ENCODE measurements around the gene C1QBP.

DNA sequence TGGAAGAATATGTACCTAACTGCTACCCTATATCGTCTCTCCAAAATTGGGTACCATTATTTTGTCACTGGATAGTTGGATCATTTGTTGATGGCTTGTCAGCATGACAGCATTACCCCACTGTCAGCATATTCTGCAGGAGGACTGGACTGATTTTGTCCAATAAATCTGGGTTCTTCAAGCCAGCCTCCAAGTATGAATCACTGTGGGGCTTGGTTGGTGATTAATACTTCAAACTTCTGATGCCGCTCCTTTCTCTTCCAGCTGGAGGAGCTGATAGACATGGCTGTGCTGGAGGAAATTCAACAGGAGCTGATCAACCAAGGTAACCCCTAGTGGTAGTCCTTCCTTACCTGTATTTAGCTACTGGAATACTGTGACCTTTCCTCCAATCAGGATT, 16.4 kb downstream of the C1QBP start:
- TF ChIP-seq POLR2A (IDR thresholded peaks at IDR 0.05; ENCODE audit: low read length), result no peak
- no peak for TF ChIP-seq GATA1 (IDR thresholded peaks at IDR 0.05; ENCODE audit: low read depth, low read length)
